ENCODE measurements around the gene SORL1-AS1.

GRCh38 chr11:121444526-121444925 lies 8.2 kb downstream of the SORL1-AS1 start:
- TF ChIP-seq NFIC (IDR thresholded peaks at IDR 0.05; ENCODE audit: borderline replicate concordance): no peak
- TF ChIP-seq CTCF (IDR thresholded peaks at IDR 0.05): no peak
- TF ChIP-seq RAD21 (IDR thresholded peaks at IDR 0.05; ENCODE audit: low read length): no peak
- TF ChIP-seq POLR2AphosphoS5 (IDR thresholded peaks at IDR 0.05; ENCODE audit: low read depth, low read length): no peak
- no peak for TF ChIP-seq YY1 (IDR thresholded peaks at IDR 0.05; ENCODE audit: low read depth)
- TF ChIP-seq MXI1 (IDR thresholded peaks at IDR 0.05; ENCODE audit: low read depth, low read length): no peak
- TF ChIP-seq REST (IDR thresholded peaks at IDR 0.05; ENCODE audit: low read depth, low read length): no peak

Measured in SK-N-SH (cell line).